Measurements from ENCODE around the gene CCDC122. TPM values are rescaled to one million over a fixed set of nuclear protein-coding genes. Genes with fewer than 3 reads are reported as not detected.
A peak's percentile ranks its signal among the peaks of the same experiment; 100 is the strongest.
"Not testable (repeated sequence)": the region's sequence is repeated elsewhere in the genome, so short reads cannot be mapped to it uniquely, and the experiment has no call there.

CCDC122 gene
- total RNA-seq, 2 experiments from 2014 or later = 0.52 to 0.64 TPM

DNA sequence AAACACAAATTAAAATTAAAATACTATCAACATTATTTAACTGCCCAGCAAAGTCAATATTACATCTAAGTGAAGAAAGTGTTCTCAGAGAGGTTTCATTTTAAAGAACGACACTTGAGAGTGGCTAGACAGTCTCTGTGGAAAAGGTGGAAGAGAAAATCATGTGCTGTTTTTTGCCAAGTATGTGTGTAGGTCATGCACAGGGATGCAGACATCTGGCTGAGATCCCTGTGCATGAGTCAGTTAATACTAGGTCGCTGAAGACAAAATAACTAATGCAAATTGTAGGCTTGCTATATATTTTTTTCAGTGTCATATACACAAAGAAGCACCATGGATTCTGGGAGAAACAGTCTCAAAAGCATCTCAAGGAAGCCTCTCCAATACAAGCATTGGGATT, 48.5 kb downstream of the CCDC122 start:
- ChIA-PET CTCF (no interaction called here), POLR2A (no interaction called here)
- intact Hi-C loops (cut with DNase I, micrococcal nuclease) = no loop called here
- H3K4me3 Mint-ChIP-seq = no peak overlapping the region
- ATAC-seq (ENCODE audit: poor library complexity) (no peak), DNase-seq (no peak)
- TF ChIP-seq, protein P1, sequence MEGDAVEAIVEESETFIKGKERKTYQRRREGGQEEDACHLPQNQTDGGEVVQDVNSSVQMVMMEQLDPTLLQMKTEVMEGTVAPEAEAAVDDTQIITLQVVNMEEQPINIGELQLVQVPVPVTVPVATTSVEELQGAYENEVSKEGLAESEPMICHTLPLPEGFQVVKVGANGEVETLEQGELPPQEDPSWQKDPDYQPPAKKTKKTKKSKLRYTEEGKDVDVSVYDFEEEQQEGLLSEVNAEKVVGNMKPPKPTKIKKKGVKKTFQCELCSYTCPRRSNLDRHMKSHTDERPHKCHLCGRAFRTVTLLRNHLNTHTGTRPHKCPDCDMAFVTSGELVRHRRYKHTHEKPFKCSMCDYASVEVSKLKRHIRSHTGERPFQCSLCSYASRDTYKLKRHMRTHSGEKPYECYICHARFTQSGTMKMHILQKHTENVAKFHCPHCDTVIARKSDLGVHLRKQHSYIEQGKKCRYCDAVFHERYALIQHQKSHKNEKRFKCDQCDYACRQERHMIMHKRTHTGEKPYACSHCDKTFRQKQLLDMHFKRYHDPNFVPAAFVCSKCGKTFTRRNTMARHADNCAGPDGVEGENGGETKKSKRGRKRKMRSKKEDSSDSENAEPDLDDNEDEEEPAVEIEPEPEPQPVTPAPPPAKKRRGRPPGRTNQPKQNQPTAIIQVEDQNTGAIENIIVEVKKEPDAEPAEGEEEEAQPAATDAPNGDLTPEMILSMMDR (IDR thresholded peaks at IDR 0.05) = no peak
- Histone ChIP-seq H3K27me3 (ENCODE audit: control insufficient read depth in 1 of 2, insufficient read depth in 2 of 2, low read length in 2 of 2) (no peaks in the 10 kb centered on the region), H3K9me3 (ENCODE audit: control insufficient read depth in 1 of 2, insufficient read depth in 1 of 2, low read length in 2 of 2) (no peaks in the 10 kb centered on the region), H3K4me3 (ENCODE audit: low read length) (no peak overlapping the region), H3K4me1 (ENCODE audit: insufficient read depth, low read length) (no peaks in the 10 kb centered on the region), H3K27ac (ENCODE audit: low read depth in 1 of 2, low read length in 2 of 2) (no peak overlapping the region), H3K36me3 (ENCODE audit: insufficient read depth, low read length) (no peaks in the 10 kb centered on the region)
- H3K4me1 Mint-ChIP-seq (ENCODE audit: low read depth) = no peaks in the 10 kb centered on the region
- H3K9me3 Mint-ChIP-seq = no peaks in the 10 kb centered on the region
- no peaks in the 10 kb centered on the region for H3K36me3 Mint-ChIP-seq (ENCODE audit: low read depth)
- peaks cover 10% of the 10 kb centered on the region for H3K27me3 Mint-ChIP-seq
- H3K27ac Mint-ChIP-seq = no peak overlapping the region

DNA sequence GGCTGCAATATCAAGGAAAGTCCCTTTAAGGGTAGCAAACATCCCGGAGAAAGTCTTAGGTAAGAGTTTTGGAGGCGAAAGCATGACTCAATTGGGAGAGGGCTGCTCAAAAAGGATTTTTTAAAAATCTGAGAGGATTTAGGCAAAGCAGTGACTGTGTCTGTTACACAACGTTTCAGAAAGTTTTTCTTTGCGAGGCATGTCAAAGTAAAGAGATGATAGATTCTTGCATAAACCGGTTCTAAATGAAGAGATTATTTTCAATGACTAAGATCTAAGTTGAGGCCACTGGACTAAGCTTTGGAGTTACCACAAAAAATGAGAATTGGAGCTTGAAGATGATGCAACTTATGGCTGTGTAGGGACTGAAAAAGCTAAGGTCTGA, 49.1 kb downstream of the CCDC122 start:
- Mint-ChIP-seq H3K27ac (no peak overlapping the region), H3K27me3 (peaks cover 10% of the 10 kb centered on the region), H3K36me3 (ENCODE audit: low read depth) (no peaks in the 10 kb centered on the region), H3K9me3 (no peaks in the 10 kb centered on the region), H3K4me3 (no peak overlapping the region), H3K4me1 (ENCODE audit: low read depth) (no peaks in the 10 kb centered on the region)
- POLR2A ChIA-PET = no interaction called here
- TF ChIP-seq, protein P1 (IDR thresholded peaks at IDR 0.05) = no peak
- H3K27ac ChIP-seq (ENCODE audit: low read depth in 1 of 2, low read length in 2 of 2) = no peak overlapping the region
- CTCF ChIA-PET = no interaction called here
- no peak for ATAC-seq (ENCODE audit: poor library complexity)
- DNase-seq = peak in 2 of 14 experiments; percentile 13 to 14
- intact Hi-C loops (cut with DNase I, micrococcal nuclease) = no loop called here
- H3K9me3 ChIP-seq (ENCODE audit: control insufficient read depth in 1 of 2, insufficient read depth in 1 of 2, low read length in 2 of 2) = no peaks in the 10 kb centered on the region
- no peaks in the 10 kb centered on the region for H3K36me3 ChIP-seq (ENCODE audit: insufficient read depth, low read length)
- no peaks in the 10 kb centered on the region for H3K4me1 ChIP-seq (ENCODE audit: insufficient read depth, low read length)
- no peak overlapping the region for H3K4me3 ChIP-seq (ENCODE audit: low read length)
- no peaks in the 10 kb centered on the region for H3K27me3 ChIP-seq (ENCODE audit: control insufficient read depth in 1 of 2, insufficient read depth in 2 of 2, low read length in 2 of 2)

DNA sequence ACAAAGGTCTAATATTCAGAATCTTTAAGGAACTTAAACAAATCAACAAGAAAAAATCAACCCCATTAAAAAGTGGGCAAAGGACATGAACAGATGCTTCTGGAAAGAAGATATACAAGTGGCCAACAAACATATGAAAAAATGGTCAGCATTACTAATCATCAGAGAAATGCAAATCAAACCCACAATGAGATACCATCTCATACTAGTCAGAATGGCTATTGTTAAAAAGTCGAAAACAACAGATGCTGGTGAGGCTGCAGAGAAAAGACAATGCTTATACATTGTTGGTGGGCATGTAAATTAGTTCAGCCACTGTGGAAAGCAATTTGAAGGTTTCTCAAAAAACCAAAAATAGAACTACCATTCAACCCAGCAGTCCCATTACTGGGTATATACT, 54.9 kb downstream of the CCDC122 start:
- H3K36me3 ChIP-seq (ENCODE audit: insufficient read depth, low read length); CTCF ChIA-PET; intact Hi-C loops (cut with DNase I, micrococcal nuclease); H3K27me3 Mint-ChIP-seq; H3K4me3 Mint-ChIP-seq; H3K27me3 ChIP-seq (ENCODE audit: control insufficient read depth in 1 of 2, insufficient read depth in 2 of 2, low read length in 2 of 2); ATAC-seq (ENCODE audit: poor library complexity); DNase-seq; H3K9me3 Mint-ChIP-seq; H3K4me1 ChIP-seq (ENCODE audit: insufficient read depth, low read length); H3K27ac Mint-ChIP-seq; H3K4me3 ChIP-seq (ENCODE audit: low read length); POLR2A ChIA-PET; H3K4me1 Mint-ChIP-seq (ENCODE audit: low read depth); H3K9me3 ChIP-seq (ENCODE audit: control insufficient read depth in 1 of 2, insufficient read depth in 1 of 2, low read length in 2 of 2); H3K27ac ChIP-seq (ENCODE audit: low read depth in 1 of 2, low read length in 2 of 2); H3K36me3 Mint-ChIP-seq (ENCODE audit: low read depth): not testable (repeated sequence)

DNA sequence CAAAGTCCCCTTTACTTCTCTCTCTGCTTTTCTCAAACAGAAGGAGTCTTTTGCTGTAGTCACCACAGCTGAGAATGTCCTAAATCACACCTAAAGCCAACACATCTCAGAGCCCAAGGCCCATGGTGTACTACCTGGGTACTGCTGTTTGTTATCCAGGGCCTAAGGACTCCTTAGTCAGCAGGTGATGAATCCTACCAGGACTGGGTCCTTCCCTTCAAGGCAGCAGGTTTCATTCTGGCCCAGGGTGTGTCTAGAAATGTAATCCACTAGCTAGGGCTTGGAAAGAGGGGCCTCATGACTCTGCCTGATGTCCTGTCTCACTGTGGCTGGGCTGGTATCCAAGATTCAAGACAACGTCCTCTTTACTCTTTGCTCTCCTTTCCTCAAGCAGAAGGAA, 56.6 kb downstream of the CCDC122 start:
- DNase-seq (no peak), ATAC-seq (ENCODE audit: poor library complexity) (no peak)
- H3K36me3 ChIP-seq (ENCODE audit: insufficient read depth, low read length) = no peaks in the 10 kb centered on the region
- no peak overlapping the region for H3K27ac Mint-ChIP-seq
- H3K4me3 ChIP-seq (ENCODE audit: low read length) = no peak overlapping the region
- intact Hi-C loops (cut with DNase I, micrococcal nuclease) = no loop called here
- no peaks in the 10 kb centered on the region for H3K4me1 Mint-ChIP-seq (ENCODE audit: low read depth)
- H3K27me3 ChIP-seq (ENCODE audit: control insufficient read depth in 1 of 2, insufficient read depth in 2 of 2, low read length in 2 of 2) = no peaks in the 10 kb centered on the region
- TF ChIP-seq, protein P1 (IDR thresholded peaks at IDR 0.05) = no peak
- no peak overlapping the region for H3K27ac ChIP-seq (ENCODE audit: low read depth in 1 of 2, low read length in 2 of 2)
- CTCF ChIA-PET = no interaction called here
- no peaks in the 10 kb centered on the region for H3K9me3 ChIP-seq (ENCODE audit: control insufficient read depth in 1 of 2, insufficient read depth in 1 of 2, low read length in 2 of 2)
- H3K4me3 Mint-ChIP-seq = no peak overlapping the region
- H3K9me3 Mint-ChIP-seq = no peaks in the 10 kb centered on the region
- H3K4me1 ChIP-seq (ENCODE audit: insufficient read depth, low read length) = no peaks in the 10 kb centered on the region
- no peaks in the 10 kb centered on the region for H3K36me3 Mint-ChIP-seq (ENCODE audit: low read depth)
- H3K27me3 Mint-ChIP-seq = peaks cover 14% of the 10 kb centered on the region
- POLR2A ChIA-PET = no interaction called here
